H1 (cell line): ENCODE results near the gene TEX101. TPM values are rescaled to one million over a fixed set of nuclear protein-coding genes. Genes with fewer than 3 reads are reported as not detected.

ENCODE experiments used
- CTCF ChIA-PET: fragments of 300-600 bp; sonication (Branson Sonifier 250); formaldehyde crosslinking; loops from one replicate; lab custom pipeline; 2021; ENCODE audit not compliant: partially characterized antibody; lab: Charles Lee
- POLR2A ChIA-PET: fragments of 300-600 bp; sonication (Branson Sonifier 250); formaldehyde crosslinking; loops from one replicate; lab custom pipeline; 2021; ENCODE audit warnings: inconsistent platforms; ENCODE audit not compliant: partially characterized antibody; lab: Charles Lee
- DNase-seq, 2 experiments: peaks; one replicate each; pipeline versions ENCODE4 v3.0.0 to v3.0.0-alpha.2; 2010 to 2022; ENCODE audit warnings: low spot score in 2 of 2, low read depth in 1 of 2, mixed read lengths in 1 of 2
- FAIRE-seq: peaks from 2 replicates; lab custom pipeline; 2011; peaks lifted over from hg19 to GRCh38; lab: Jason Lieb, UNC
- H2AFZ ChIP-seq: 2 replicates; pipeline ENCODE4 v1.8.1; 2012; ENCODE audit warnings: low read length, inconsistent platforms
- H2AK5ac ChIP-seq: 2 replicates; pipeline ENCODE4 v1.6.1; 2013; ENCODE audit warnings: low read depth, low read length
- H2BK120ac ChIP-seq: replicated peaks from 2 replicates; pipeline ENCODE3; 2013; ENCODE audit warnings: low read depth, low read length, inconsistent platforms
- H2BK12ac ChIP-seq: 2 replicates; pipeline ENCODE4 v1.6.1; 2013; ENCODE audit warnings: low read depth, low read length
- H2BK15ac ChIP-seq: 2 replicates; pipeline ENCODE4 v1.6.1; 2013; ENCODE audit warnings: low read length
- H2BK20ac ChIP-seq: 2 replicates; pipeline ENCODE4 v1.6.1; 2013; ENCODE audit warnings: low read length
- H2BK5ac ChIP-seq: 2 replicates; pipeline ENCODE4 v1.6.1; 2013; ENCODE audit warnings: low read depth, low read length
- H3K14ac ChIP-seq: 2 replicates; pipeline ENCODE4 v1.6.1; 2013; ENCODE audit warnings: inconsistent platforms; ENCODE audit not compliant: insufficient read length
- H3K18ac ChIP-seq: 2 replicates; pipeline ENCODE4 v1.6.1; 2013; ENCODE audit warnings: low read length; ENCODE audit errors: extremely low read depth
- H3K23ac ChIP-seq: 2 replicates; pipeline ENCODE4 v1.6.1; 2013; ENCODE audit warnings: inconsistent platforms; ENCODE audit not compliant: insufficient read length
- H3K23me2 ChIP-seq: 2 replicates; pipeline ENCODE4 v1.6.1; 2013; ENCODE audit warnings: low read depth, low read length
- H3K27ac ChIP-seq: 2 replicates; pipeline ENCODE4 v1.6.1; 2011; ENCODE audit warnings: low read depth, low read length, inconsistent platforms
- H3K27me3 ChIP-seq, 4 experiments: replicated peaks in 1 of 4; 1 replicate in 1 of 4; 2 replicates in 3 of 4; pipeline versions ENCODE4 v1.6.1 to v1.8.1; 2011 to 2013; ENCODE audit warnings: low read length in 3 of 4, mild to moderate bottlenecking in 3 of 4, inconsistent platforms in 2 of 4, mixed read lengths in 2 of 4, moderate library complexity in 1 of 4; ENCODE audit not compliant: control insufficient read depth in 3 of 4, insufficient read depth in 3 of 4; ENCODE audit errors: extremely low read depth in 1 of 4
- H3K36me3 ChIP-seq, 4 experiments: 2 replicates each; pipeline versions ENCODE4 v1.6.1 to v1.8.1; 2011 to 2013; ENCODE audit warnings: mild to moderate bottlenecking in 4 of 4, low read length in 3 of 4, moderate library complexity in 2 of 4, control low read depth in 1 of 4, inconsistent platforms in 1 of 4; ENCODE audit not compliant: insufficient read depth in 4 of 4, control insufficient read depth in 2 of 4
- H3K4ac ChIP-seq: replicated peaks from 2 replicates; pipeline ENCODE3; 2013; ENCODE audit warnings: low read length, low read depth, mixed read lengths, inconsistent platforms; ENCODE audit not compliant: insufficient read length
- H3K4me1 ChIP-seq, 4 experiments: replicated peaks in 1 of 4; 1 replicate in 1 of 4; 2 replicates in 3 of 4; pipeline versions ENCODE4 v1.6.1 to v1.8.1; 2011 to 2013; ENCODE audit warnings: low read length in 3 of 4, inconsistent platforms in 2 of 4, mixed read lengths in 1 of 4; ENCODE audit not compliant: insufficient read depth in 4 of 4, control insufficient read depth in 3 of 4
- H3K4me2 ChIP-seq, 2 experiments: 2 replicates each; pipeline versions ENCODE4 v1.6.1 to v1.8.1; 2011 to 2013; ENCODE audit warnings: low read depth in 2 of 2, low read length in 2 of 2, control low read depth in 1 of 2, inconsistent platforms in 1 of 2, mild to moderate bottlenecking in 1 of 2; ENCODE audit not compliant: insufficient read depth in 1 of 2
- H3K4me3 ChIP-seq, 4 experiments: fragments of 200-600, 300-600 bp in 1 of 4; sonication (generic), shearing (Covaris generic), sonication (Bioruptor Twin) in 1 of 4; 2 replicates each; pipeline versions ENCODE4 v1.5.1 to v1.8.1; 2011 to 2016; ENCODE audit warnings: low read length in 4 of 4, low read depth in 3 of 4, control low read depth in 2 of 4, inconsistent platforms in 2 of 4, mild to moderate bottlenecking in 2 of 4, mixed read lengths in 1 of 4, moderate library complexity in 1 of 4; ENCODE audit not compliant: insufficient read depth in 2 of 4; ENCODE audit errors: extremely low read depth in 1 of 4
- H3K56ac ChIP-seq: replicated peaks from 2 replicates; pipeline ENCODE3; 2013; ENCODE audit warnings: low read depth, mild to moderate bottlenecking, mixed read lengths, low read length, inconsistent platforms; ENCODE audit not compliant: insufficient read length
- H3K79me1 ChIP-seq: 2 replicates; pipeline ENCODE4 v1.6.1; 2013; ENCODE audit warnings: low read depth, low read length, control low read depth
- H3K79me2 ChIP-seq, 2 experiments: 2 replicates each; pipeline versions ENCODE4 v1.6.1 to v1.8.1; 2012 to 2013; ENCODE audit warnings: low read length in 2 of 2, mild to moderate bottlenecking in 2 of 2, inconsistent platforms in 1 of 2; ENCODE audit not compliant: insufficient read depth in 2 of 2, control insufficient read depth in 1 of 2
- H3K9ac ChIP-seq, 4 experiments: replicated peaks in 1 of 4; 1 replicate in 1 of 4; 2 replicates in 3 of 4; pipeline versions ENCODE4 v1.6.1 to v1.8.1; 2011 to 2013; ENCODE audit warnings: low read depth in 3 of 4, low read length in 3 of 4, control low read depth in 2 of 4, mild to moderate bottlenecking in 2 of 4, moderate library complexity in 2 of 4, inconsistent platforms in 1 of 4; ENCODE audit errors: extremely low read depth in 1 of 4
- H3K9me3 ChIP-seq, 2 experiments: 2 replicates each; pipeline versions ENCODE4 v1.6.1 to v1.8.1; 2012 to 2013; ENCODE audit warnings: mild to moderate bottlenecking in 2 of 2, moderate library complexity in 2 of 2, control low read depth in 1 of 2, inconsistent platforms in 1 of 2, low read depth in 1 of 2, low read length in 1 of 2, mixed read lengths in 1 of 2; ENCODE audit not compliant: insufficient read depth in 2 of 2
- H4K20me1 ChIP-seq, 2 experiments: replicated peaks in 1 of 2; 2 replicates each; pipeline versions ENCODE3 to v1.8.1; 2011 to 2013; ENCODE audit warnings: inconsistent platforms in 2 of 2, low read length in 2 of 2, mild to moderate bottlenecking in 1 of 2; ENCODE audit not compliant: insufficient read depth in 2 of 2, control insufficient read depth in 1 of 2
- H4K5ac ChIP-seq: 2 replicates; pipeline ENCODE4 v1.6.1; 2013; ENCODE audit warnings: low read length, low read depth, mixed read lengths, inconsistent platforms; ENCODE audit not compliant: insufficient read length
- H4K8ac ChIP-seq: 2 replicates; pipeline ENCODE4 v1.8.0; 2013; ENCODE audit warnings: mild to moderate bottlenecking, moderate library complexity, low read length, inconsistent platforms; ENCODE audit not compliant: insufficient read depth; ENCODE audit errors: extremely low read depth
- H4K91ac ChIP-seq: replicated peaks from 2 replicates; pipeline ENCODE3; 2013; ENCODE audit warnings: low read length, mixed read lengths, inconsistent platforms; ENCODE audit not compliant: insufficient read length
- BRCA1 ChIP-seq: IDR thresholded peaks from 2 replicates; pipeline ENCODE4 v1.6.1; 2012; ENCODE audit warnings: low read depth, low read length, improper control_type of control experiment
- CREB1 ChIP-seq: IDR thresholded peaks from 2 replicates; pipeline ENCODE4 v1.6.1; 2012; ENCODE audit warnings: inconsistent platforms
- CTCF ChIP-seq, 3 experiments: IDR thresholded peaks; 1 replicate in 2 of 3; 2 replicates in 1 of 3; pipeline versions ENCODE4 v1.5.1 to v1.6.1; 2011; ENCODE audit warnings: low read length in 3 of 3, mild to moderate bottlenecking in 3 of 3, inconsistent platforms in 2 of 3, low read depth in 1 of 3, moderate library complexity in 1 of 3; ENCODE audit not compliant: insufficient read depth in 1 of 3; ENCODE audit errors: control extremely low read depth in 1 of 3
- EGR1 ChIP-seq: IDR thresholded peaks from 2 replicates; pipeline ENCODE4 v1.6.1; 2011; ENCODE audit warnings: low read depth, low read length, borderline replicate concordance
- EZH2 ChIP-seq: fragments of 200-600 bp; sonication (generic); IDR thresholded peaks from 2 replicates; pipeline ENCODE4 v1.7.1; 2012; ENCODE audit warnings: low read depth, mild to moderate bottlenecking, moderate library complexity, low read length, inconsistent platforms; ENCODE audit not compliant: severe bottlenecking
- GABPA ChIP-seq: IDR thresholded peaks from 2 replicates; pipeline ENCODE4 v1.6.1; 2011; ENCODE audit warnings: mild to moderate bottlenecking, low read length, moderate library complexity, borderline replicate concordance; ENCODE audit not compliant: insufficient read depth
- KDM1A ChIP-seq: fragments of 200-600, 300-600 bp; sonication (generic); IDR thresholded peaks from 2 replicates; pipeline ENCODE4 v1.7.1; 2016; ENCODE audit warnings: mild to moderate bottlenecking, low read length, borderline replicate concordance
- NRF1 ChIP-seq: IDR thresholded peaks from 2 replicates; pipeline ENCODE4 v1.6.1; 2011; ENCODE audit warnings: mild to moderate bottlenecking, low read depth, low read length, improper control_type of control experiment
- SAP30 ChIP-seq: fragments of 300-600 bp; sonication (generic); IDR thresholded peaks from 2 replicates; pipeline ENCODE4 v1.7.1; 2012; ENCODE audit warnings: low read length, moderate library complexity, mild to moderate bottlenecking, inconsistent platforms; ENCODE audit not compliant: insufficient read depth, insufficient replicate concordance
- TAF7 ChIP-seq: optimal IDR thresholded peaks from 2 replicates; pipeline ENCODE3; 2011; ENCODE audit warnings: low read depth, mild to moderate bottlenecking, inconsistent platforms, low read length, moderate library complexity, borderline replicate concordance
- WGBS, 2 experiments: shearing (Covaris generic) in 1 of 2; methylation state at CpG; one replicate each; pipeline versions ENCODE4 v1.1.6 to v1.1.7; 2013 to 2015; ENCODE audit warnings: low lambda C conversion rate in 2 of 2, mixed read lengths in 2 of 2, inconsistent platforms in 1 of 2, low coverage in 1 of 2, missing lambda C conversion rate in 1 of 2; ENCODE audit not compliant: insufficient replicate concordance in 2 of 2, insufficient coverage in 1 of 2, insufficient read length in 1 of 2; ENCODE audit errors: extremely low coverage in 1 of 2, missing lambda C conversion rate in 1 of 2; 5-methylcytosine and 5-hydroxymethylcytosine counted together
- polyA plus RNA-seq, 7 experiments: library from polyadenylated mRNA; depleted of rRNA in 3 of 7; stranded (reverse) in 5 of 7; unstranded in 2 of 7; fragments of >200 nt in 5 of 7; fragments of 200-250 nt in 2 of 7; gene quantifications; 1 replicate in 5 of 7; 2 replicates in 1 of 7; 4 replicates in 1 of 7; pipeline versions ENCODE4 v1.2.1 to v1.2.3, GENCODE V29; 2011 to 2013; ENCODE audit warnings: missing spikeins in 2 of 7, mixed read lengths in 2 of 7
- total RNA-seq: library from RNA; stranded (reverse); fragmentation: NEBNext Ultra II Directional; extraction: Animal tissue kit (Norgen Biotek cat#: 25700); gene quantifications from 2 replicates; pipeline ENCODE4 v1.2.1, GENCODE V29; 2021

The TEX101 gene
- total and polyA plus RNA-seq, 2 of the 8 experiments (the other 6 are each of a cell fraction or from before 2014, with no cell fraction given): 0.12 TPM; not detected in 1

- no peak overlapping the region for H3K14ac ChIP-seq
- no peak overlapping the region for H3K56ac ChIP-seq
- H3K18ac ChIP-seq: no peak overlapping the region
- no peaks in the 10 kb centered on the region for H4K20me1 ChIP-seq
- no peak overlapping the region for H4K8ac ChIP-seq
- H2BK20ac ChIP-seq: no peak overlapping the region
- no peaks in the 10 kb centered on the region for H3K79me1 ChIP-seq
- H2AK5ac ChIP-seq: no peak overlapping the region
- H3K9ac ChIP-seq: no peak overlapping the region
- H2BK12ac ChIP-seq: no peak overlapping the region
- H3K27me3 ChIP-seq: peaks cover 0 to 17% (median 14%) of the 10 kb centered on the region in 4 experiments; a peak in 6 of 7 replicates
- H4K5ac ChIP-seq: no peak overlapping the region
- peaks cover 12% of the 10 kb centered on the region for H3K23me2 ChIP-seq
- ChIA-PET POLR2A (interaction anchor here (0.5 kb wide), 1 partner anchor 11 kb away, joined by 3 read pairs; no protein-coding TSS in a partner anchor), CTCF (interaction anchor here (0.6 to 0.7 kb wide), 2 partner anchors 19 to 43 kb away, joined by 3 to 4 read pairs; no protein-coding TSS in a partner anchor)
- no peak overlapping the region for H2AFZ ChIP-seq
- no peak for FAIRE-seq
- no peak overlapping the region for H3K23ac ChIP-seq
- H2BK5ac ChIP-seq: no peak overlapping the region
- H3K4me3 ChIP-seq: no peak overlapping the region
- no peak for DNase-seq
- H3K4ac ChIP-seq: no peak overlapping the region
- H3K9me3 ChIP-seq: no peaks in the 10 kb centered on the region
- no peak overlapping the region for H3K4me2 ChIP-seq
- no peaks in the 10 kb centered on the region for H3K79me2 ChIP-seq
- no peak overlapping the region for H2BK15ac ChIP-seq
- no peak overlapping the region for H3K27ac ChIP-seq
- peaks cover 0 to 8% (median 2%) of the 10 kb centered on the region in 4 experiments; a peak in 4 of 7 replicates for H3K4me1 ChIP-seq
- H2BK120ac ChIP-seq: no peak overlapping the region
- WGBS, 2 experiments: 89% methylated on average over 4 of the region's 4 CpGs; no CpG with 5 or more reads in 1 of the 2 experiments
- no peak overlapping the region for H4K91ac ChIP-seq
- no peaks in the 10 kb centered on the region for H3K36me3 ChIP-seq
- TF ChIP-seq KDM1A: no peak
- TF ChIP-seq SAP30: no peak
- TF ChIP-seq CTCF (IDR thresholded peaks at IDR 0.05; ENCODE audit: control extremely low read depth in 1 of 3, insufficient read depth in 1 of 3, low read depth in 1 of 3, low read length in 3 of 3): no peak
- TF ChIP-seq CREB1: no peak
- TF ChIP-seq EZH2: no peak
- no peak for TF ChIP-seq NRF1
- no peak for TF ChIP-seq GABPA
- no peak for TF ChIP-seq TAF7
- TF ChIP-seq EGR1: no peak
- no peak for TF ChIP-seq BRCA1
Measured at GRCh38 chr19:43467730-43468129, 53.0 kb downstream of the TEX101 start.
